ENCODE data around the gene ARHGDIA. TPM values are rescaled to one million over a fixed set of nuclear protein-coding genes. Genes with fewer than 3 reads are reported as not detected.
"Not testable (repeated sequence)": the region's sequence is repeated elsewhere in the genome, so short reads cannot be mapped to it uniquely, and the experiment has no call there.

ARHGDIA gene
- total RNA-seq, 1 experiment from 2014 or later: 667 TPM

- TF ChIP-seq CTCF (conservative IDR thresholded peaks at IDR 0.05; ENCODE audit: low read depth, low read length) (no peak), EZH2 (IDR thresholded peaks at IDR 0.05; ENCODE audit: borderline replicate concordance, low read depth, low read length, poor library complexity, severe bottlenecking) (no peak)
- Histone ChIP-seq H3K27me3 (replicated peaks; ENCODE audit: insufficient read depth, low read depth, low read length, poor library complexity) (no peaks in the 10 kb centered on the region), H3K4me1 (ENCODE audit: insufficient read depth, low read length, poor library complexity, severe bottlenecking) (no peaks in the 10 kb centered on the region), H3K4me3 (ENCODE audit: low read depth, low read length, poor library complexity, severe bottlenecking) (no peak overlapping the region), H3K9me3 (ENCODE audit: low read depth, low read length, poor library complexity, severe bottlenecking) (no peaks in the 10 kb centered on the region), H3K27ac (ENCODE audit: low read depth, low read length, poor library complexity, severe bottlenecking) (no peak overlapping the region), H3K36me3 (ENCODE audit: insufficient read depth, low read length, poor library complexity, severe bottlenecking) (peaks cover 42% of the 10 kb centered on the region)
- POLR2A ChIA-PET (ENCODE audit: low non-redundant PET): no interaction called here
- intact Hi-C loops (cut with micrococcal nuclease; ENCODE audit: unreplicated experiment): no loop called here
- CTCF ChIA-PET: no interaction called here
- DNase-seq (ENCODE audit: low spot score): no peak
- no TSS peak for BruUV-seq (replicated peaks)
Observed at GRCh38 chr17:81841866-81842265, 29.3 kb downstream of the ARHGDIA start.

GRCh38 chr17:81840826-81841778, 30.0 kb downstream of the ARHGDIA start:
- DNase-seq (ENCODE audit: low spot score): no peak
- Histone ChIP-seq H3K4me3 (ENCODE audit: low read depth, low read length, poor library complexity, severe bottlenecking) (no peak overlapping the region), H3K27ac (ENCODE audit: low read depth, low read length, poor library complexity, severe bottlenecking) (no peak overlapping the region), H3K36me3 (ENCODE audit: insufficient read depth, low read length, poor library complexity, severe bottlenecking) (peaks cover 34% of the 10 kb centered on the region), H3K27me3 (replicated peaks; ENCODE audit: insufficient read depth, low read depth, low read length, poor library complexity) (no peaks in the 10 kb centered on the region), H3K9me3 (ENCODE audit: low read depth, low read length, poor library complexity, severe bottlenecking) (no peaks in the 10 kb centered on the region), H3K4me1 (ENCODE audit: insufficient read depth, low read length, poor library complexity, severe bottlenecking) (no peaks in the 10 kb centered on the region)
- TF ChIP-seq CTCF (conservative IDR thresholded peaks at IDR 0.05; ENCODE audit: low read depth, low read length) (no peak), EZH2 (IDR thresholded peaks at IDR 0.05; ENCODE audit: borderline replicate concordance, low read depth, low read length, poor library complexity, severe bottlenecking) (no peak)
- intact Hi-C loops (cut with micrococcal nuclease; ENCODE audit: unreplicated experiment): no loop called here
- no TSS peak for BruUV-seq (replicated peaks)
- CTCF ChIA-PET: no interaction called here
- POLR2A ChIA-PET (ENCODE audit: low non-redundant PET): interaction anchor here (0.7 kb wide), 1 partner anchor 182 kb away, joined by 3 read pairs; the partner anchor contains the start of gene LRRC45

- DNase-seq (ENCODE audit: low spot score); H3K4me1 ChIP-seq (ENCODE audit: insufficient read depth, low read length, poor library complexity, severe bottlenecking); H3K27me3 ChIP-seq (replicated peaks; ENCODE audit: insufficient read depth, low read depth, low read length, poor library complexity); H3K4me3 ChIP-seq (ENCODE audit: low read depth, low read length, poor library complexity, severe bottlenecking); BruUV-seq (replicated peaks); CTCF ChIA-PET; intact Hi-C loops (cut with micrococcal nuclease; ENCODE audit: unreplicated experiment); H3K9me3 ChIP-seq (ENCODE audit: low read depth, low read length, poor library complexity, severe bottlenecking); H3K27ac ChIP-seq (ENCODE audit: low read depth, low read length, poor library complexity, severe bottlenecking): not testable (repeated sequence)
- peaks cover 23% of the 10 kb centered on the region for H3K36me3 ChIP-seq (ENCODE audit: insufficient read depth, low read length, poor library complexity, severe bottlenecking)
- POLR2A ChIA-PET (ENCODE audit: low non-redundant PET): interaction anchor here (0.7 kb wide), 2 partner anchors 11 to 183 kb away, joined by 3 to 5 read pairs; partner anchors contain the start of gene LRRC45
Observed at GRCh38 chr17:81840059-81840458, 31.1 kb downstream of the ARHGDIA start.

Data from A673 (cell line).